K562 (cell line): Measurements from ENCODE around the gene PSAP. TPM values are rescaled to one million over a fixed set of nuclear protein-coding genes. Genes with fewer than 3 reads are reported as not detected.

Experiments used
- GABPA ChIP-seq: fragments of 200-800 bp; sonication (Bioruptor generic); conservative IDR thresholded peaks from 2 replicates; pipeline ENCODE4 v1.6.1; 2016; ENCODE audit warnings: low read depth, missing genetic modification characterization, missing compliant biosample characterization
- RBM15 ChIP-seq: fragments of 200-400 bp; formaldehyde crosslinking; IDR thresholded peaks from 2 replicates; pipeline ENCODE4 v1.6.1; 2018; ENCODE audit warnings: mild to moderate bottlenecking, low read length, moderate library complexity; ENCODE audit not compliant: insufficient read depth
- TAF9B ChIP-seq: fragments of 450-650 bp; IDR thresholded peaks from 2 replicates; pipeline ENCODE4 v1.6.1; 2018; ENCODE audit warnings: mild to moderate bottlenecking; ENCODE audit not compliant: partially characterized antibody
- TEAD4 ChIP-seq, 2 experiments: sonication (generic) in 1 of 2; formaldehyde crosslinking in 1 of 2; IDR thresholded peaks; 2 replicates each; pipeline versions ENCODE4 v1.6.1 to v1.8.0; 2012 to 2022; ENCODE audit warnings: borderline replicate concordance in 1 of 2, inconsistent platforms in 1 of 2, low read length in 1 of 2, mild to moderate bottlenecking in 1 of 2, missing genetic modification reagents in 1 of 2
- ZFP30 ChIP-seq: fragments of 250-450 bp; sonication (Bioruptor Pico); IDR thresholded peaks from 2 replicates; pipeline ENCODE4 v1.8.0; 2022; ENCODE audit warnings: moderate library complexity, mild to moderate bottlenecking, inconsistent platforms, borderline replicate concordance
- ZNF3 ChIP-seq: fragments of 250-450 bp; sonication (Bioruptor Pico); IDR thresholded peaks from 2 replicates; pipeline ENCODE4 v1.5.0; 2021; ENCODE audit warnings: mild to moderate bottlenecking, moderate library complexity
- ZNF583 ChIP-seq: fragments of 250-450 bp; sonication (Bioruptor Pico); IDR thresholded peaks from 2 replicates; pipeline ENCODE4 v1.4.0; 2020
- polyA plus RNA-seq, 8 experiments: library from polyadenylated mRNA; depleted of rRNA in 4 of 8; stranded (reverse) in 5 of 8; unstranded in 3 of 8; fragments of >200 nt; fragmentation: Nextera tagmentation in 2 of 8; fragmentation: Illumina TruSeq in 1 of 8; extraction: Ambion mirVana in 2 of 8; extraction: Trizol in 1 of 8; gene quantifications; 2 replicates each; pipeline versions ENCODE4 v1.2.1 to v1.2.3, GENCODE V29; 2011 to 2014; ENCODE audit warnings: inconsistent platforms in 1 of 8, missing spikeins in 1 of 8
- total RNA-seq, 7 experiments: library from RNA; depleted of rRNA in 6 of 7; stranded (reverse); fragments of >200 nt in 6 of 7; fragmentation: Illumina TruSeq in 2 of 7; extraction: Trizol in 2 of 7; gene quantifications; 2 replicates each; pipeline versions ENCODE4 v1.2.1 to v1.2.3, GENCODE V29; 2011 to 2021; ENCODE audit warnings: low replicate concordance in 1 of 7
- TF ChIP-seq, protein P1 (sequence below): fragments of 450-650 bp; IDR thresholded peaks from 2 replicates; pipeline ENCODE4 v1.6.1; 2016; ENCODE audit warnings: mild to moderate bottlenecking, moderate library complexity
- TF ChIP-seq, protein P2 (sequence below): fragments of 450-650 bp; formaldehyde crosslinking; IDR thresholded peaks from 2 replicates; pipeline ENCODE4 v1.4.0; 2020; ENCODE audit warnings: mild to moderate bottlenecking, moderate library complexity
- TF ChIP-seq, protein P3 (sequence below): fragments of 450-650 bp; IDR thresholded peaks from 2 replicates; pipeline ENCODE4 v1.7.1; 2018; ENCODE audit warnings: mild to moderate bottlenecking, low read depth; ENCODE audit not compliant: partially characterized antibody

The PSAP gene
- total and polyA plus RNA-seq, 9 of the 15 experiments (the other 6 are each of a cell fraction or from before 2014, with no cell fraction given): 245 to 700 (median 429) TPM

DNA sequence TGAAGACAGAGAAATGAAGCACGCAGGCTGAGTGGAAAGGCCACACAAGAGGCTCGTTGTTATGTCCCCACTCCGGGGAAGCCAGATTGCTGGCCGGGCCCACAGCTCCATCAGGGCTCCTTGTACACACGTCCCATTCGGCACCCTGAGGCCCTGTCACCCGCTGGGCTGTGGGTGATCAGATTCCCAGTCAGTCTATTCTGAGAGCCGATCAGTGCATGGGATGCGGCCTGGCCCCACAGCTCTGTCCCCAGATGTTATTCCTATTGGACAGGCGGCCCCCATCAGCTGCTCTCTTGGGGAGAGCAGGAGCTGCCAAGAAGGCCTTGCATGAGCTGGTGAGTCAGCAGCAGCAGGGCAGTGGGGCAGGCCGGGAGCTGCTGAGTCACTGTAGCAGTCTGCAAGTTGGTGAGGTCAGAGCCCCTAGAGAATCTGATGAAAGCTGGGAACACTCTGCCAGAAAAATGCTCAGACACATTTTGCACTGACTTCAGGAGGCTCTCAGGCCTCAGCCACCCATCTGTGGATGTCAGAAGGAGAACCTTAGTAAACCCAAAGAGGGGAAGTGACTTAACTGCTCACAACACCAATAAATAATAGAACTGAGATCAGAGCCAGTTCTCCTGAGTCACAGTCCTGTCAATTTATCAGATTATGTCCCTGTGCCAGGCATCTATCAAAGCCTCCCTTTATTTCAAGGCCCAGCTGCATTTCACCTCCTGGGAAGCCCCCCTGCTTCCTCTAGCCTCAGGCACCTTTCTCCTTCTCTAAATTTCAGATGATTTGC lies 9.4 kb upstream of the PSAP start (continued):
- TF ChIP-seq, protein P1, sequence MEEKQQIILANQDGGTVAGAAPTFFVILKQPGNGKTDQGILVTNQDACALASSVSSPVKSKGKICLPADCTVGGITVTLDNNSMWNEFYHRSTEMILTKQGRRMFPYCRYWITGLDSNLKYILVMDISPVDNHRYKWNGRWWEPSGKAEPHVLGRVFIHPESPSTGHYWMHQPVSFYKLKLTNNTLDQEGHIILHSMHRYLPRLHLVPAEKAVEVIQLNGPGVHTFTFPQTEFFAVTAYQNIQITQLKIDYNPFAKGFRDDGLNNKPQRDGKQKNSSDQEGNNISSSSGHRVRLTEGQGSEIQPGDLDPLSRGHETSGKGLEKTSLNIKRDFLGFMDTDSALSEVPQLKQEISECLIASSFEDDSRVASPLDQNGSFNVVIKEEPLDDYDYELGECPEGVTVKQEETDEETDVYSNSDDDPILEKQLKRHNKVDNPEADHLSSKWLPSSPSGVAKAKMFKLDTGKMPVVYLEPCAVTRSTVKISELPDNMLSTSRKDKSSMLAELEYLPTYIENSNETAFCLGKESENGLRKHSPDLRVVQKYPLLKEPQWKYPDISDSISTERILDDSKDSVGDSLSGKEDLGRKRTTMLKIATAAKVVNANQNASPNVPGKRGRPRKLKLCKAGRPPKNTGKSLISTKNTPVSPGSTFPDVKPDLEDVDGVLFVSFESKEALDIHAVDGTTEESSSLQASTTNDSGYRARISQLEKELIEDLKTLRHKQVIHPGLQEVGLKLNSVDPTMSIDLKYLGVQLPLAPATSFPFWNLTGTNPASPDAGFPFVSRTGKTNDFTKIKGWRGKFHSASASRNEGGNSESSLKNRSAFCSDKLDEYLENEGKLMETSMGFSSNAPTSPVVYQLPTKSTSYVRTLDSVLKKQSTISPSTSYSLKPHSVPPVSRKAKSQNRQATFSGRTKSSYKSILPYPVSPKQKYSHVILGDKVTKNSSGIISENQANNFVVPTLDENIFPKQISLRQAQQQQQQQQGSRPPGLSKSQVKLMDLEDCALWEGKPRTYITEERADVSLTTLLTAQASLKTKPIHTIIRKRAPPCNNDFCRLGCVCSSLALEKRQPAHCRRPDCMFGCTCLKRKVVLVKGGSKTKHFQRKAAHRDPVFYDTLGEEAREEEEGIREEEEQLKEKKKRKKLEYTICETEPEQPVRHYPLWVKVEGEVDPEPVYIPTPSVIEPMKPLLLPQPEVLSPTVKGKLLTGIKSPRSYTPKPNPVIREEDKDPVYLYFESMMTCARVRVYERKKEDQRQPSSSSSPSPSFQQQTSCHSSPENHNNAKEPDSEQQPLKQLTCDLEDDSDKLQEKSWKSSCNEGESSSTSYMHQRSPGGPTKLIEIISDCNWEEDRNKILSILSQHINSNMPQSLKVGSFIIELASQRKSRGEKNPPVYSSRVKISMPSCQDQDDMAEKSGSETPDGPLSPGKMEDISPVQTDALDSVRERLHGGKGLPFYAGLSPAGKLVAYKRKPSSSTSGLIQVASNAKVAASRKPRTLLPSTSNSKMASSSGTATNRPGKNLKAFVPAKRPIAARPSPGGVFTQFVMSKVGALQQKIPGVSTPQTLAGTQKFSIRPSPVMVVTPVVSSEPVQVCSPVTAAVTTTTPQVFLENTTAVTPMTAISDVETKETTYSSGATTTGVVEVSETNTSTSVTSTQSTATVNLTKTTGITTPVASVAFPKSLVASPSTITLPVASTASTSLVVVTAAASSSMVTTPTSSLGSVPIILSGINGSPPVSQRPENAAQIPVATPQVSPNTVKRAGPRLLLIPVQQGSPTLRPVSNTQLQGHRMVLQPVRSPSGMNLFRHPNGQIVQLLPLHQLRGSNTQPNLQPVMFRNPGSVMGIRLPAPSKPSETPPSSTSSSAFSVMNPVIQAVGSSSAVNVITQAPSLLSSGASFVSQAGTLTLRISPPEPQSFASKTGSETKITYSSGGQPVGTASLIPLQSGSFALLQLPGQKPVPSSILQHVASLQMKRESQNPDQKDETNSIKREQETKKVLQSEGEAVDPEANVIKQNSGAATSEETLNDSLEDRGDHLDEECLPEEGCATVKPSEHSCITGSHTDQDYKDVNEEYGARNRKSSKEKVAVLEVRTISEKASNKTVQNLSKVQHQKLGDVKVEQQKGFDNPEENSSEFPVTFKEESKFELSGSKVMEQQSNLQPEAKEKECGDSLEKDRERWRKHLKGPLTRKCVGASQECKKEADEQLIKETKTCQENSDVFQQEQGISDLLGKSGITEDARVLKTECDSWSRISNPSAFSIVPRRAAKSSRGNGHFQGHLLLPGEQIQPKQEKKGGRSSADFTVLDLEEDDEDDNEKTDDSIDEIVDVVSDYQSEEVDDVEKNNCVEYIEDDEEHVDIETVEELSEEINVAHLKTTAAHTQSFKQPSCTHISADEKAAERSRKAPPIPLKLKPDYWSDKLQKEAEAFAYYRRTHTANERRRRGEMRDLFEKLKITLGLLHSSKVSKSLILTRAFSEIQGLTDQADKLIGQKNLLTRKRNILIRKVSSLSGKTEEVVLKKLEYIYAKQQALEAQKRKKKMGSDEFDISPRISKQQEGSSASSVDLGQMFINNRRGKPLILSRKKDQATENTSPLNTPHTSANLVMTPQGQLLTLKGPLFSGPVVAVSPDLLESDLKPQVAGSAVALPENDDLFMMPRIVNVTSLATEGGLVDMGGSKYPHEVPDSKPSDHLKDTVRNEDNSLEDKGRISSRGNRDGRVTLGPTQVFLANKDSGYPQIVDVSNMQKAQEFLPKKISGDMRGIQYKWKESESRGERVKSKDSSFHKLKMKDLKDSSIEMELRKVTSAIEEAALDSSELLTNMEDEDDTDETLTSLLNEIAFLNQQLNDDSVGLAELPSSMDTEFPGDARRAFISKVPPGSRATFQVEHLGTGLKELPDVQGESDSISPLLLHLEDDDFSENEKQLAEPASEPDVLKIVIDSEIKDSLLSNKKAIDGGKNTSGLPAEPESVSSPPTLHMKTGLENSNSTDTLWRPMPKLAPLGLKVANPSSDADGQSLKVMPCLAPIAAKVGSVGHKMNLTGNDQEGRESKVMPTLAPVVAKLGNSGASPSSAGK: peak; percentile 86
- TF ChIP-seq, protein P2, sequence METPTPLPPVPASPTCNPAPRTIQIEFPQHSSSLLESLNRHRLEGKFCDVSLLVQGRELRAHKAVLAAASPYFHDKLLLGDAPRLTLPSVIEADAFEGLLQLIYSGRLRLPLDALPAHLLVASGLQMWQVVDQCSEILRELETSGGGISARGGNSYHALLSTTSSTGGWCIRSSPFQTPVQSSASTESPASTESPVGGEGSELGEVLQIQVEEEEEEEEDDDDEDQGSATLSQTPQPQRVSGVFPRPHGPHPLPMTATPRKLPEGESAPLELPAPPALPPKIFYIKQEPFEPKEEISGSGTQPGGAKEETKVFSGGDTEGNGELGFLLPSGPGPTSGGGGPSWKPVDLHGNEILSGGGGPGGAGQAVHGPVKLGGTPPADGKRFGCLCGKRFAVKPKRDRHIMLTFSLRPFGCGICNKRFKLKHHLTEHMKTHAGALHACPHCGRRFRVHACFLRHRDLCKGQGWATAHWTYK (CRISPR knock-in tag): peak; percentile 91
- peak; percentile 28; the same call in 1 of the 2 replicates for TF ChIP-seq TEAD4 (IDR thresholded peaks at IDR 0.05; ENCODE audit: low read length)
- TF ChIP-seq TEAD4 (CRISPR knock-in tag; IDR thresholded peaks at IDR 0.05; ENCODE audit: borderline replicate concordance): no peak
- peak; percentile 97 for TF ChIP-seq TAF9B
- TF ChIP-seq RBM15: no peak
- peak; percentile 96 for TF ChIP-seq ZNF583 (CRISPR knock-in tag)
- TF ChIP-seq, protein P3, sequence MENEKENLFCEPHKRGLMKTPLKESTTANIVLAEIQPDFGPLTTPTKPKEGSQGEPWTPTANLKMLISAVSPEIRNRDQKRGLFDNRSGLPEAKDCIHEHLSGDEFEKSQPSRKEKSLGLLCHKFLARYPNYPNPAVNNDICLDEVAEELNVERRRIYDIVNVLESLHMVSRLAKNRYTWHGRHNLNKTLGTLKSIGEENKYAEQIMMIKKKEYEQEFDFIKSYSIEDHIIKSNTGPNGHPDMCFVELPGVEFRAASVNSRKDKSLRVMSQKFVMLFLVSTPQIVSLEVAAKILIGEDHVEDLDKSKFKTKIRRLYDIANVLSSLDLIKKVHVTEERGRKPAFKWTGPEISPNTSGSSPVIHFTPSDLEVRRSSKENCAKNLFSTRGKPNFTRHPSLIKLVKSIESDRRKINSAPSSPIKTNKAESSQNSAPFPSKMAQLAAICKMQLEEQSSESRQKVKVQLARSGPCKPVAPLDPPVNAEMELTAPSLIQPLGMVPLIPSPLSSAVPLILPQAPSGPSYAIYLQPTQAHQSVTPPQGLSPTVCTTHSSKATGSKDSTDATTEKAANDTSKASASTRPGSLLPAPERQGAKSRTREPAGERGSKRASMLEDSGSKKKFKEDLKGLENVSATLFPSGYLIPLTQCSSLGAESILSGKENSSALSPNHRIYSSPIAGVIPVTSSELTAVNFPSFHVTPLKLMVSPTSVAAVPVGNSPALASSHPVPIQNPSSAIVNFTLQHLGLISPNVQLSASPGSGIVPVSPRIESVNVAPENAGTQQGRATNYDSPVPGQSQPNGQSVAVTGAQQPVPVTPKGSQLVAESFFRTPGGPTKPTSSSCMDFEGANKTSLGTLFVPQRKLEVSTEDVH: no peak
- TF ChIP-seq ZFP30 (CRISPR knock-in tag): no peak
- TF ChIP-seq GABPA (tag): peak; percentile 72
- TF ChIP-seq ZNF3 (CRISPR knock-in tag): no peak
